ENCODE data around the gene MEGF6.

Gene MEGF6

DNA sequence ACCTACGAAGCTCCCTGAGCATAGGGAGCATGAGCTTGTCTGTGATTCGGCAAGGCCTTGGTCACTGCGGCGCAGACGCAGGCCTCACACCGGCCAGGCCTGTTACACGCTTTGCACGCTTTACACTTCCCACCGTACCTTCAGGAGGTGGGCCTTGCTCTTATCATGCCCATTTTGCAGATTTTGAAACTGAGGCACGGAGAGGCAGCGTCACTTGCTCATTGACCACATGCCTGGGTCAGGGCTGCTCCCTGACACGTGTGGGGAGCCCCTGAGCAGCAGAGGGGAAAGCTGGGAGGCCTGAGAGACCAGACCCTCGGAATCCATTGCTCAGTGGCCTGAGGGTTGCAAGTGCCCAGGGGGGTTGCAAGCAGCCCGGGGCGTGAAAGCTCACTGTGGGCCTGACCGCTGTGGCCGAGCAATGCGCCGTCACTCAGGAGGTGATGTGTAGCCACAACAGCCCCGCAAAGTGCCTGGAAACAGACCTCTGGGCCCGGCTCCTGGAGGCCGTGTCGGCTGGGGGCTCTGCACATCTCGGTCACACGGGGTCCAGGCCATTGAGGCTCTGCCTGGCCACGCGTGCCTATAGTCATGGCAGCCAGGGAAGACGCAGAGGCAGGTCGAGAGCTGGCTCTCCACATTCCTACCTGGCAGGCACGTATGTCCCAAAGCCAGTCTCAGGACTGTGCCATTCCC is 149.9 kb downstream of the MEGF6 start:
- H3K27me3 Mint-ChIP-seq (ENCODE audit: low read depth, poor library complexity), result no peaks in the 10 kb centered on the region
- no peak for DNase-seq
- TF ChIP-seq, protein P1, sequence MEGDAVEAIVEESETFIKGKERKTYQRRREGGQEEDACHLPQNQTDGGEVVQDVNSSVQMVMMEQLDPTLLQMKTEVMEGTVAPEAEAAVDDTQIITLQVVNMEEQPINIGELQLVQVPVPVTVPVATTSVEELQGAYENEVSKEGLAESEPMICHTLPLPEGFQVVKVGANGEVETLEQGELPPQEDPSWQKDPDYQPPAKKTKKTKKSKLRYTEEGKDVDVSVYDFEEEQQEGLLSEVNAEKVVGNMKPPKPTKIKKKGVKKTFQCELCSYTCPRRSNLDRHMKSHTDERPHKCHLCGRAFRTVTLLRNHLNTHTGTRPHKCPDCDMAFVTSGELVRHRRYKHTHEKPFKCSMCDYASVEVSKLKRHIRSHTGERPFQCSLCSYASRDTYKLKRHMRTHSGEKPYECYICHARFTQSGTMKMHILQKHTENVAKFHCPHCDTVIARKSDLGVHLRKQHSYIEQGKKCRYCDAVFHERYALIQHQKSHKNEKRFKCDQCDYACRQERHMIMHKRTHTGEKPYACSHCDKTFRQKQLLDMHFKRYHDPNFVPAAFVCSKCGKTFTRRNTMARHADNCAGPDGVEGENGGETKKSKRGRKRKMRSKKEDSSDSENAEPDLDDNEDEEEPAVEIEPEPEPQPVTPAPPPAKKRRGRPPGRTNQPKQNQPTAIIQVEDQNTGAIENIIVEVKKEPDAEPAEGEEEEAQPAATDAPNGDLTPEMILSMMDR (IDR thresholded peaks at IDR 0.05), result no peak
- no peaks in the 10 kb centered on the region for H3K9me3 Mint-ChIP-seq
- H3K27ac Mint-ChIP-seq, result peak overlapping the region; percentile 42
- no peak overlapping the region for H3K4me3 Mint-ChIP-seq
- H3K36me3 Mint-ChIP-seq (ENCODE audit: low read depth), result no peaks in the 10 kb centered on the region
- H3K4me1 Mint-ChIP-seq, result peaks cover 51% of the 10 kb centered on the region

DNA sequence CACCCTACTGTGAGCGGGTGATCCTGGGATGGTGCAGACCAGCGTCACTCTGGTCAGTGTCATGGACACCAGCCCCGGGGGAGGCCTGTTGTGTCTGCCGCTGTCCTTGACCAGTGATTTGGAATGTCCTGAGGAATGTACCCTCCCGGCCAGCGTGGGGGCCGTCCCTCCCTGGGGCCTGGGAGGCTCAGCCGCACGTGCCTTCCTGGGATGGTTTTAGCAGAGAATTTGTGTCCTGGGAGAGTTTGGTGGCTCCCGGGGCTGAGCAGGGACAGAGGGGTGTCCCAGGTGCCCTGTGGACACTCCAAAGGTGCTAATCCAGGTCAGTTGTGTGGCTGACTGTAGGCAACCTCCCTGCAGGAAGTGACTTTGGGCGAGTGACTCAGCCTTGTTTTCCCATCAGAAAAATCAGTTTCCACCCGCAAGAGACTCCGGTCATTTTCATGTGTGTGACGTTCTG is 150.6 kb downstream of the MEGF6 start:
- no peak overlapping the region for H3K27ac Mint-ChIP-seq
- no peaks in the 10 kb centered on the region for H3K36me3 Mint-ChIP-seq (ENCODE audit: low read depth)
- no peaks in the 10 kb centered on the region for H3K9me3 Mint-ChIP-seq
- DNase-seq, result peak; percentile 67
- H3K27me3 Mint-ChIP-seq (ENCODE audit: low read depth, poor library complexity), result no peaks in the 10 kb centered on the region
- H3K4me1 Mint-ChIP-seq, result peaks cover 48% of the 10 kb centered on the region
- H3K4me3 Mint-ChIP-seq, result no peak overlapping the region
- TF ChIP-seq, protein P1 (IDR thresholded peaks at IDR 0.05), result no peak

DNA sequence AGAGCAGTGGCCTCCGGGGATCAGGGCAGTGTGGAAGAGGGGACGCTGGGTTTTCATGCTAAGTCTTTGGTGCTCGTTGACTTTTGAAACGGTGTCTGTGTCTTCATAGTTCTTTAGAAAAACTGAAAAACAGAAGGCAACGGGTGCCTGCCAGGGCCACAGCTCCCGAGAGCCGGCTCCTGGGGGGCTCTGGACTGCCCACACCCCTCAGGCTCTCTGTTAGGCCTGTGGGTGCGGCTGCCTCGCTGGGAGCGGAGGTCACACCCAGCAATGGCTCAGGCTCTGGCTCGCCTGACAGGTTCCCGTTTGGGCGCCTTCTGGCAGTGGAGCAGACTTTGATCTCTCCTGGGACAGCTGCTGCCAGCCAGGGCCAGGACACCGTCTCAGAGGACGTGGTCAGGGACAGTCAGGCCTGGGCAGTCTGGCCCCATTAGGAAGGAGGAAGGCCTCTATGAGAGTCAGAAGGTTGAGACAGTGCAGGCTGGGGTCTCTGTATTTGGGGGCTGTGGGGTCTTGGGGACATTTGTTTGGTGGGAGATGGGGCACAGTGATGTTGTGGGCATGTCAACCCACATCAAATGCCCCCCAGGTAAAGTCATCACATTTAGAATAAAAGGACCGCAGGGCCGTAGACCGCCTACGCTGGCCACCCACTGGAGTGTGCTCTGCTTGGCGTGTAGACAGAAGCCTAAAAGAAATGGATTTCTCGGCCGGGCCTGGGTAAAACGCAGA is 151.2 kb downstream of the MEGF6 start:
- Mint-ChIP-seq H3K36me3 (ENCODE audit: low read depth) (no peaks in the 10 kb centered on the region), H3K27me3 (ENCODE audit: low read depth, poor library complexity) (no peaks in the 10 kb centered on the region), H3K27ac (peak overlapping the region; percentile 62), H3K4me3 (no peak overlapping the region), H3K9me3 (no peaks in the 10 kb centered on the region), H3K4me1 (peaks cover 51% of the 10 kb centered on the region)
- TF ChIP-seq, protein P1 (IDR thresholded peaks at IDR 0.05), result no peak
- DNase-seq, result no peak

DNA sequence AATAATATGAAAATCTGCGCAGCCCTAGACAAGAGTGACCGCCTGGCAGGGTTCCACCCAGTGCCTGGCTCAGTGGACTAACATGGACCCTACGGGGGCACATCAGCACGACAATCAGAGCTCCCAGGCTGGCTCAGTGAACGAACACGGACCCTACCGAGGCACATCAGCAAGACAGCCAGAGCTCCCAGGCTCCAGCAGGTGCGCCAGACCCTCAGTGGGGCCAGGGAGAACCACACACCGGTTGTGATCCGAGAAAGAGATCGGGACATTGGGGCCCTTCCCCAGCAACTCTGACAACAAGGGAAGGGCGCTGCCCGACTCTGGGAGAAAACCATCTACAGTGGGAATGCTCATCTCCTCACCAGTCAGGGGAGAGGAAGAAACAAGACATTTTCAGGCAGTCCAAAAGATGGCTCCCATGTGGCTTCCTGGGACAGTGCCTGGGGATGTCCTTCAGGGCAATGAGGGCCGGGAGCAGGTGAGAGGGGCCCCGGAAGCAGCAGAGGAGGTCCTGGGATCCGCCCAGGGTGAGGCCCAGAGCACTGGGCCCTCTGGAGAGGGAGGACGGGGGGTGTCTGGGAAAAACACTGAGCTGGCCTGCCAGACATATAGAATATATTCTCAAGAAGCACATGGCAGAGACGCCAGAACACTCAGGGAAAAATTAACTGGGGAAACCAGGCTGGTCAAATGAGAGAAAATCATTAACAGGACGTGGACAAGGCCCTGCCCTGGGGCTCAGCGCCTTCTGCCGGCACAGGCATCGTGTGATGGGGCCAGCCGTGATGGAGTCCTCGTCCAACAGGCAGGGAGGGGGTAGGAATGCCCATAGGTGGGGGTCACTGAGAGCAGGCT is 152.0 kb downstream of the MEGF6 start:
- peak overlapping the region; percentile 62 for H3K27ac Mint-ChIP-seq
- no peaks in the 10 kb centered on the region for H3K9me3 Mint-ChIP-seq
- no peak for DNase-seq
- no peaks in the 10 kb centered on the region for H3K36me3 Mint-ChIP-seq (ENCODE audit: low read depth)
- no peaks in the 10 kb centered on the region for H3K27me3 Mint-ChIP-seq (ENCODE audit: low read depth, poor library complexity)
- TF ChIP-seq, protein P1 (IDR thresholded peaks at IDR 0.05), result no peak
- peaks cover 54% of the 10 kb centered on the region for H3K4me1 Mint-ChIP-seq
- H3K4me3 Mint-ChIP-seq, result no peak overlapping the region

DNA sequence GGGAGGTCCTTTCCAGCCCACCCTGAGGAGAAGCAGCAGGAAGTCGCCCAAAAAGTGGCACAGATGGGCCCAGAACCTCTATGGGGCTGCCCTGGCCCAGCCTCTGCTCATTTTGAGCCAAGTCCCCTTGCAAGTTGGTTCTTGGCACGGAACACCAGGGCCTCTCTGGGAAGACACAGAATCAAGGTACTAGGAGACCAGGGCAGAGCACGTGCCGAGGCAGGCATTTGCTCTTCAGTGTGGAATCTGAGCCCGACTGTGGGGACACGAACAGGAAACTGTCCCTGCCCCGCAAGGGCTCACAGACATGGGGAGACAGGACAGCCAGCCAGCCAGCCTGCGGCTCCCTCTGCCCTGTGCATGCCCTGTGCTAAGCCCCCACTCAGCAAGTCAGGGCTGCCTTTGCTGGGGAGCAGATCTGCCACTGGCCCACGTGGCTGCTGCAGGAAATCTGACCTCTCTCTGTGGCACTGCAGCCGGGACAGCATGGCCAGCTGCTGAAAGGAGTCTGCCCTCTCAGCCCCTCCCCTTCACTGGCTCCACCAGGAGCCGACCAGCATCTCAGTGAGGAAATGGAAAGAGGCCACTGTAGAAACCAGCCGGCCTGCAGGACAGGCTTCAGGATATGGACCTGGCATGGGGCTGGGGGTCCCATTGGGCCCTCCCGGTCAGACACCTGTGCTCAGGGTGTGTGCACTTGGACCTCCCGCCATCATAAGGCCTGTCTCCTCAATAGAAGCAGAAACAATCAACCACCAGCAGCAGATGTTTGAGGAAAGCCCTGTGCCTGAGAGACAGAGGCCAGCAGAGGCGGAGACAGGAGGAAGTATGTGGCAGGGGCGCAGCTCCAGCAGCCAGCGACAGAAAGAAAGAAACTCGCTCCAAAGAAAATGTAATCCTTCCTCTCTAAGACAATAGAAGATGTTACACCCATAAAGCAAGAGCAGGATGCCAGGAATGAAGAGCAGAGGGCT is 153.1 kb downstream of the MEGF6 start:
- TF ChIP-seq, protein P1 (IDR thresholded peaks at IDR 0.05), result no peak
- Mint-ChIP-seq H3K4me1 (peaks cover 54% of the 10 kb centered on the region), H3K4me3 (peak overlapping the region; percentile 1), H3K27ac (no peak overlapping the region), H3K27me3 (ENCODE audit: low read depth, poor library complexity) (no peaks in the 10 kb centered on the region), H3K36me3 (ENCODE audit: low read depth) (no peaks in the 10 kb centered on the region), H3K9me3 (no peaks in the 10 kb centered on the region)
- DNase-seq, result peak; percentile 52

Measured in nephron progenitor cell (in vitro differentiated cells).